Stimulated activated naive CD4-positive, alpha-beta T cell (primary cell): Measurements from ENCODE around the gene ZSCAN22.
A peak's percentile ranks its signal among the peaks of the same experiment; 100 is the strongest.
"Not testable (repeated sequence)": the region's sequence is repeated elsewhere in the genome, so short reads cannot be mapped to it uniquely, and the experiment has no call there.

ENCODE experiments used
- DNase-seq, 6 experiments: peaks; one replicate each; lab custom pipeline; 2025; lab: John Stamatoyannopoulos, UW

The ZSCAN22 gene

GRCh38 chr19:58318297-58318696 is 8.5 kb upstream of the ZSCAN22 start:
- no peak for DNase-seq

GRCh38 chr19:58319241-58319640 is 7.6 kb upstream of the ZSCAN22 start:
- DNase-seq: no peak

GRCh38 chr19:58325311-58326022 is 1.3 kb upstream of the ZSCAN22 start:
- DNase-seq: no peak

GRCh38 chr19:58326501-58326913 is 287 bp upstream of the ZSCAN22 start:
- no peak for DNase-seq

GRCh38 chr19:58328999-58329398 is 2.2 kb downstream of the ZSCAN22 start:
- no peak for DNase-seq

- no peak for DNase-seq
Observed at GRCh38 chr19:58330458-58330857, 3.7 kb downstream of the ZSCAN22 start.

- no peak for DNase-seq
Observed at GRCh38 chr19:58332697-58333096, 5.9 kb downstream of the ZSCAN22 start.

GRCh38 chr19:58334691-58335249 is 8.0 kb downstream of the ZSCAN22 start:
- no peak for DNase-seq

GRCh38 chr19:58335630-58336029 is 8.8 kb downstream of the ZSCAN22 start:
- DNase-seq: no peak

GRCh38 chr19:58336216-58336615 is 9.4 kb downstream of the ZSCAN22 start:
- DNase-seq: no peak

- DNase-seq: no peak
Observed at GRCh38 chr19:58336820-58337219, 10.0 kb downstream of the ZSCAN22 start.

GRCh38 chr19:58338336-58338735 is 11.5 kb downstream of the ZSCAN22 start:
- no peak for DNase-seq

- DNase-seq: no peak
Observed at GRCh38 chr19:58338825-58339558, 12.2 kb downstream of the ZSCAN22 start.

- no peak for DNase-seq
Observed at GRCh38 chr19:58345558-58345957, 18.8 kb downstream of the ZSCAN22 start.

GRCh38 chr19:58346961-58347929 is 20.5 kb downstream of the ZSCAN22 start:
- DNase-seq: peak; percentile 54 to 75 (median 68)

- DNase-seq: not testable (repeated sequence)
Observed at GRCh38 chr19:58348080-58348479, 21.3 kb downstream of the ZSCAN22 start.

- DNase-seq: no peak
Observed at GRCh38 chr19:58349590-58349989, 22.8 kb downstream of the ZSCAN22 start.

GRCh38 chr19:58350001-58350861 is 23.4 kb downstream of the ZSCAN22 start:
- DNase-seq: no peak

- DNase-seq: no peak
Observed at GRCh38 chr19:58350871-58351557, 24.2 kb downstream of the ZSCAN22 start.

- DNase-seq: no peak
Observed at GRCh38 chr19:58351558-58351878, 24.7 kb downstream of the ZSCAN22 start.
